Nephron progenitor cell (in vitro differentiated cells): ENCODE results near the gene ATP5MC3.
"Not testable (repeated sequence)": the region's sequence is repeated elsewhere in the genome, so short reads cannot be mapped to it uniquely, and the experiment has no call there.

ENCODE experiments used
- DNase-seq: peaks from one replicate; pipeline ENCODE4 v3.0.0; 2021
- H3K27ac Mint-ChIP-seq: 2 replicates; pipeline ENCODE4 v1.8.0; 2021; ENCODE audit warnings: mild to moderate bottlenecking, moderate library complexity, mixed read lengths
- H3K27me3 Mint-ChIP-seq: 2 replicates; pipeline ENCODE4 v1.8.0; 2021; ENCODE audit warnings: mild to moderate bottlenecking, low read depth, mixed read lengths; ENCODE audit not compliant: poor library complexity
- H3K36me3 Mint-ChIP-seq: 2 replicates; pipeline ENCODE4 v1.8.0; 2021; ENCODE audit warnings: low read depth, mixed read lengths
- H3K4me1 Mint-ChIP-seq: 2 replicates; pipeline ENCODE4 v1.8.0; 2021; ENCODE audit warnings: mixed read lengths
- H3K4me3 Mint-ChIP-seq: 2 replicates; pipeline ENCODE4 v1.8.0; 2021; ENCODE audit warnings: mild to moderate bottlenecking, moderate library complexity, mixed read lengths
- H3K9me3 Mint-ChIP-seq: 2 replicates; pipeline ENCODE4 v1.8.0; 2021; ENCODE audit warnings: mild to moderate bottlenecking, moderate library complexity, mixed read lengths
- TF ChIP-seq, protein P1 (sequence below): fragments of 200-600 bp; sonication (generic); IDR thresholded peaks from 2 replicates; pipeline ENCODE4 v1.5.0; 2021; ENCODE audit warnings: antibody characterized with exemption

The ATP5MC3 gene

DNA sequence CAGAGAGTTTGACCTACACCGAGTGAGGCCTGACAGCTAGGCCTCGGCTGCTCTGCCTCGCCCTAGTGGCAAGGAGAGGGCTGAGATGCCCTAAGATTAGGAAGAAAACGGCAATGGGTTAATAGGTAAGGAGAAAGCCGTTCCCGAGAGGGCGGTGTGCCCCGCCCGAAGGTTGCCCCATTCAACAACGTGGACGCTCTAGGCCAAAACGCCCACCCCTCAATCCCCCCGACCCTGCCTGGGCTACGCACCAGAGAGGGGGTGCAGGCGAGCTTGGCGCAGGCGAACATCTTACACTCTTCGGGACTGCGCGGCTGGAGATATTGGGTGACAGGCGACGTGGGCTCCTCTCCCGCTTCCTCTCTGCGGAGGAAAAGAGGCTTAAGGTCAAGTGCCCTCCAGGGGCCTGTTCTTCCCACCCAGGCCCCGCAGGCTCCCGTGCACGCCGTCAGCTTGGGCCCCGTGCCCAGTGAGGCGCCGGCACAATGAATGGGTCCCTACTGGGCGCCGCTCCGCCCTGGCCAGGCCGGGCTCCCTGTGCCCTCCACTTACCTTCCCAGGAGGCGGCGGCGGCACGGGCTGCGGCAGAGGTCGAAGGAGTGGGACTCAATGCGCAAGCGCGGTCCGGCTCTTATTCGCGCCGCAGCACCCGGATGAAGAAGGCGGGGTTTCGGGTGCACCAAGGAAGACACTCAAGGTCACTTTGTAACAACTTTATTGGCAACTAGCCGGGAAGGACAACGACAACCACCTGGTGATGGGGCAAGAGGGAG is at the start of gene ATP5MC3:
ATP5MC3 (minus strand) TSS at position 607 of the 773 bp plus-strand sequence; CDS start at position 290, 317 bp downstream.
- TF ChIP-seq, protein P1, sequence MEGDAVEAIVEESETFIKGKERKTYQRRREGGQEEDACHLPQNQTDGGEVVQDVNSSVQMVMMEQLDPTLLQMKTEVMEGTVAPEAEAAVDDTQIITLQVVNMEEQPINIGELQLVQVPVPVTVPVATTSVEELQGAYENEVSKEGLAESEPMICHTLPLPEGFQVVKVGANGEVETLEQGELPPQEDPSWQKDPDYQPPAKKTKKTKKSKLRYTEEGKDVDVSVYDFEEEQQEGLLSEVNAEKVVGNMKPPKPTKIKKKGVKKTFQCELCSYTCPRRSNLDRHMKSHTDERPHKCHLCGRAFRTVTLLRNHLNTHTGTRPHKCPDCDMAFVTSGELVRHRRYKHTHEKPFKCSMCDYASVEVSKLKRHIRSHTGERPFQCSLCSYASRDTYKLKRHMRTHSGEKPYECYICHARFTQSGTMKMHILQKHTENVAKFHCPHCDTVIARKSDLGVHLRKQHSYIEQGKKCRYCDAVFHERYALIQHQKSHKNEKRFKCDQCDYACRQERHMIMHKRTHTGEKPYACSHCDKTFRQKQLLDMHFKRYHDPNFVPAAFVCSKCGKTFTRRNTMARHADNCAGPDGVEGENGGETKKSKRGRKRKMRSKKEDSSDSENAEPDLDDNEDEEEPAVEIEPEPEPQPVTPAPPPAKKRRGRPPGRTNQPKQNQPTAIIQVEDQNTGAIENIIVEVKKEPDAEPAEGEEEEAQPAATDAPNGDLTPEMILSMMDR, result no peak
- H3K36me3 Mint-ChIP-seq, result peaks cover 40% of the 10 kb centered on the region
- H3K4me1 Mint-ChIP-seq, result peaks cover 19% of the 10 kb centered on the region
- peaks cover 8% of the 10 kb centered on the region for H3K9me3 Mint-ChIP-seq
- peaks cover 7% of the 10 kb centered on the region for H3K27me3 Mint-ChIP-seq
- peak within 1 kb of the TSS; percentile 96 for H3K27ac Mint-ChIP-seq
- DNase-seq, result peak; percentile 89
- H3K4me3 Mint-ChIP-seq, result peak within 1 kb of the TSS; percentile 94

- not testable (repeated sequence) for H3K27ac Mint-ChIP-seq, H3K4me3 Mint-ChIP-seq, H3K9me3 Mint-ChIP-seq, H3K36me3 Mint-ChIP-seq, H3K4me1 Mint-ChIP-seq, DNase-seq
- H3K27me3 Mint-ChIP-seq, result peaks cover 19% of the 10 kb centered on the region
Observed at GRCh38 chr2:175228601-175229000, 47.1 kb upstream of the ATP5MC3 start.

DNA sequence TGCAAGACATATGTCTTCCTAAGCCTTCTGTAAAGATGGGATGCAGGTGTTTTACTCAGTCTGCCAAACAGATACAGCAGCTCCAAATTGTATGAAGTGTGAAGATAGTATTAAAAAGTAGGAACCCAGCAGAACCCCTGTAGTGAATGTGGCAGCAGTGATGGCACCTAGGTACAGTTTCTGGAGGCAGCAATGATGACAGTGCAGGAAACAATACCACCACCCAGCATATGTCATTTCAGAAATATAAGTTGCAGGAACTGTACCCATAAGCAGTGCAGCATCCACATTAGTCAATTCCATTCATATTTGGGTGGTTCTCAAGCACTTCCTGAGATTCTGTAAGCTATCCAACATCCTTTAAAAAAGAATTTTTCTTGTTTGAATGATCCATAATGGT is 46.7 kb upstream of the ATP5MC3 start:
- TF ChIP-seq, protein P1, result no peak
- no peak for DNase-seq

DNA sequence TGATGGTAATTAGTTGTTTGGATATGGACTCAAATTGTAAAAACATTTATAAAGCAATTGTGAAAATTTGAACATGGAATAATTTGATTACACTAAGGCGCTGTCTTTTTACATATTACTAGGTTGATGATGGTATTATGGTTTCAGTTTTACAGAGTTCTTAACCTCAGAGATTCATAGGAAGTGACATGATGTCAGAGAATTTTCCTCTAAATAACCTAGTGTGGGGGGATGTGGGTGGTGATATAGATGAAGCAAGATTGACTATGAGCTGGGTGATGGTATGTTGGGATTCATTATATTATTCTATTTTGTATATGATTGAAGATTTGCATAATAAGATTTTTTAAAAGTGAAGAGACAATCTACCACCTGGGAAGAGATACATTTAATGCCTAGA is 45.9 kb upstream of the ATP5MC3 start:
- Mint-ChIP-seq H3K4me3 (no peak overlapping the region), H3K27ac (no peak overlapping the region), H3K4me1 (no peaks in the 10 kb centered on the region), H3K36me3 (no peaks in the 10 kb centered on the region), H3K9me3 (no peaks in the 10 kb centered on the region), H3K27me3 (peaks cover 20% of the 10 kb centered on the region)
- TF ChIP-seq, protein P1, result no peak
- DNase-seq, result no peak

More for the DNA sequence above, 46.7 kb upstream of the ATP5MC3 start:
- H3K9me3 Mint-ChIP-seq, result no peaks in the 10 kb centered on the region
- H3K27ac Mint-ChIP-seq, result no peak overlapping the region
- no peaks in the 10 kb centered on the region for H3K36me3 Mint-ChIP-seq
- H3K4me1 Mint-ChIP-seq, result no peaks in the 10 kb centered on the region
- no peak overlapping the region for H3K4me3 Mint-ChIP-seq
- peaks cover 20% of the 10 kb centered on the region for H3K27me3 Mint-ChIP-seq

DNA sequence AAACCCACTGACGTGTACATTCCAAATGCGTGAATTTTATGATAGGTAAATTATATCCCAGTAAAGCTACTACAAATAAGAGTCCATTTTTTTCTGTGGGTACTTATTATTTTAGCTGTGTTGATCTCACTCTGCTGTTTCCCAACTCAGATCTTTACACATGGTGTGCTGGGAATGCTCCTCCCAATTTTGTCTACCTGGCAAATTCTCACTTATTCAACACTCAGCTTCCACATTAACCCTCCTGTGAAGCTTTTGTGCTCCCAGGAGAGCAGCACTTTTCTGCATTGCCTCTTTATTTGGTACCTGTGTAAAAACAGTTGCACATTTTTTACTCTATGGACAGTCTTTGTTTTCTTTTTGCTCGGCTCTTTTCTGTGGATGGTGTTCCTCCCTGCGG is 38.6 kb upstream of the ATP5MC3 start:
- TF ChIP-seq, protein P1, result no peak
- Mint-ChIP-seq H3K36me3 (no peaks in the 10 kb centered on the region), H3K4me1 (peaks cover 5% of the 10 kb centered on the region), H3K9me3 (no peaks in the 10 kb centered on the region), H3K4me3 (no peak overlapping the region), H3K27me3 (peaks cover 22% of the 10 kb centered on the region), H3K27ac (no peak overlapping the region)
- no peak for DNase-seq

- Mint-ChIP-seq H3K27ac (no peak overlapping the region), H3K36me3 (no peaks in the 10 kb centered on the region), H3K27me3 (peaks cover 8% of the 10 kb centered on the region), H3K4me1 (peaks cover 5% of the 10 kb centered on the region), H3K4me3 (no peak overlapping the region), H3K9me3 (no peaks in the 10 kb centered on the region)
- TF ChIP-seq, protein P1, result no peak
- no peak for DNase-seq
Observed at GRCh38 chr2:175218551-175218950, 37.0 kb upstream of the ATP5MC3 start.
